WTC11 (cell line): ENCODE measurements around the gene STK17A. TPM values are rescaled to one million over a fixed set of nuclear protein-coding genes. Genes with fewer than 3 reads are reported as not detected.
A peak's percentile ranks its signal among the peaks of the same experiment; 100 is the strongest.

Experiments used
- ATAC-seq: fragments of 200-7000 bp; cut with Tn5 transposase; 2 replicates; pipeline ENCODE4 v1.10.0; 2021; ENCODE audit warnings: mild to moderate bottlenecking, moderate library complexity
- CTCF ChIA-PET: fragments of 300-600 bp; sonication (Branson Sonifier 250); formaldehyde crosslinking; loops from one replicate; lab custom pipeline; 2021; ENCODE audit warnings: antibody characterized with exemption; lab: Charles Lee
- POLR2A ChIA-PET: fragments of 350-600 bp; sonication (Branson Sonifier 250); formaldehyde crosslinking; loops from one replicate; lab custom pipeline; 2021; ENCODE audit warnings: antibody characterized with exemption; lab: Charles Lee
- DNase-seq: peaks from one replicate; pipeline ENCODE4 v3.0.0; 2021; ENCODE audit warnings: low spot score
- H3K27ac Mint-ChIP-seq: 2 replicates; pipeline ENCODE4 v1.8.0; 2021; ENCODE audit warnings: mixed read lengths
- H3K27me3 Mint-ChIP-seq: 2 replicates; pipeline ENCODE4 v1.8.0; 2021; ENCODE audit warnings: low read depth, mild to moderate bottlenecking, moderate library complexity, mixed read lengths
- H3K36me3 Mint-ChIP-seq: 2 replicates; pipeline ENCODE4 v1.8.0; 2021; ENCODE audit warnings: mixed read lengths
- H3K4me1 Mint-ChIP-seq: 2 replicates; pipeline ENCODE4 v1.8.0; 2022; ENCODE audit warnings: mixed read lengths
- H3K4me3 Mint-ChIP-seq: 2 replicates; pipeline ENCODE4 v1.8.0; 2021; ENCODE audit warnings: mild to moderate bottlenecking, moderate library complexity, mixed read lengths
- H3K9me3 Mint-ChIP-seq: 2 replicates; pipeline ENCODE4 v1.8.0; 2021; ENCODE audit warnings: mixed read lengths
- CBFB ChIP-seq: sonication (generic); formaldehyde crosslinking; IDR thresholded peaks from 2 replicates; pipeline ENCODE4 v1.8.1; 2022; ENCODE audit warnings: mild to moderate bottlenecking, low read depth, missing genetic modification reagents
- ELF4 ChIP-seq: sonication (generic); formaldehyde crosslinking; IDR thresholded peaks from 2 replicates; pipeline ENCODE4 v1.8.1; 2022; ENCODE audit warnings: low read depth, mild to moderate bottlenecking, moderate library complexity, missing genetic modification reagents
- ESRRA ChIP-seq: sonication (generic); formaldehyde crosslinking; IDR thresholded peaks from 2 replicates; pipeline ENCODE4 v1.8.1; 2022; ENCODE audit warnings: mild to moderate bottlenecking, missing genetic modification reagents, borderline replicate concordance
- GABPB1 ChIP-seq: sonication (generic); formaldehyde crosslinking; IDR thresholded peaks from 2 replicates; pipeline ENCODE4 v1.8.1; 2023; ENCODE audit warnings: mild to moderate bottlenecking, missing genetic modification reagents
- GRHL2 ChIP-seq: fragments of 250-450 bp; sonication (Bioruptor Pico); IDR thresholded peaks from 2 replicates; pipeline ENCODE4 v1.8.0; 2022; ENCODE audit warnings: mild to moderate bottlenecking, moderate library complexity; ENCODE audit not compliant: insufficient replicate concordance, severe bottlenecking
- GTF2I ChIP-seq: fragments of 250-450 bp; sonication (Bioruptor Pico); conservative IDR thresholded peaks from 2 replicates; pipeline ENCODE4 v1.4.0; 2021; ENCODE audit warnings: mild to moderate bottlenecking
- KAT7 ChIP-seq: sonication (generic); formaldehyde crosslinking; IDR thresholded peaks from 2 replicates; pipeline ENCODE4 v1.8.1; 2023; ENCODE audit warnings: missing genetic modification reagents, mild to moderate bottlenecking, borderline replicate concordance
- SMAD3 ChIP-seq: sonication (generic); formaldehyde crosslinking; IDR thresholded peaks from 2 replicates; pipeline ENCODE4 v1.8.0; 2022; ENCODE audit warnings: missing genetic modification reagents, mild to moderate bottlenecking, borderline replicate concordance
- TP53 ChIP-seq: sonication (generic); formaldehyde crosslinking; IDR thresholded peaks from 2 replicates; pipeline ENCODE4 v1.8.1; 2023; ENCODE audit warnings: mild to moderate bottlenecking, missing genetic modification reagents
- ZNF219 ChIP-seq: sonication (generic); formaldehyde crosslinking; IDR thresholded peaks from 2 replicates; pipeline ENCODE4 v1.8.0; 2023; ENCODE audit warnings: missing genetic modification reagents, mild to moderate bottlenecking, borderline replicate concordance
- ZNF423 ChIP-seq: fragments of 250-450 bp; sonication (Bioruptor Pico); IDR thresholded peaks from 2 replicates; pipeline ENCODE4 v2.1.2; 2022; ENCODE audit warnings: mild to moderate bottlenecking, moderate library complexity
- total RNA-seq: library from RNA; stranded (reverse); gene quantifications from 3 replicates; pipeline ENCODE4 v1.2.3, GENCODE V29; 2021
- TF ChIP-seq, protein P1 (sequence below): sonication (generic); formaldehyde crosslinking; IDR thresholded peaks from 2 replicates; pipeline ENCODE4 v1.8.0; 2022; ENCODE audit warnings: mild to moderate bottlenecking, missing genetic modification reagents
- TF ChIP-seq, protein P2 (sequence below): fragments of 250-450 bp; sonication (Bioruptor Pico); IDR thresholded peaks from 2 replicates; pipeline ENCODE4 v1.8.0; 2021; ENCODE audit warnings: mild to moderate bottlenecking
- TF ChIP-seq, protein P3 (sequence below): sonication (generic); formaldehyde crosslinking; IDR thresholded peaks from 2 replicates; pipeline ENCODE4 v1.8.1; 2022; ENCODE audit warnings: missing genetic modification reagents, borderline replicate concordance
- TF ChIP-seq, protein P4 (sequence below): sonication (generic); formaldehyde crosslinking; IDR thresholded peaks from 2 replicates; pipeline ENCODE4 v1.8.0; 2022; ENCODE audit warnings: mild to moderate bottlenecking, missing genetic modification reagents
- TF ChIP-seq, protein P5 (sequence below): sonication (generic); formaldehyde crosslinking; IDR thresholded peaks from 2 replicates; pipeline ENCODE4 v1.8.1; 2023; ENCODE audit warnings: mild to moderate bottlenecking, moderate library complexity, missing genetic modification reagents
- TF ChIP-seq, protein P6 (sequence below): fragments of 250-450 bp; sonication (Bioruptor Pico); IDR thresholded peaks from 2 replicates; pipeline ENCODE4 v1.9.0; 2021; ENCODE audit warnings: mild to moderate bottlenecking
- TF ChIP-seq, protein P7 (sequence below): sonication (generic); formaldehyde crosslinking; IDR thresholded peaks from 2 replicates; pipeline ENCODE4 v1.8.1; 2023; ENCODE audit warnings: mild to moderate bottlenecking, missing genetic modification reagents, moderate library complexity
- TF ChIP-seq, protein P8 (sequence below): fragments of 250-450 bp; sonication (Bioruptor Pico); IDR thresholded peaks from 2 replicates; pipeline ENCODE4 v2.1.2; 2022; ENCODE audit warnings: mild to moderate bottlenecking, moderate library complexity

Gene STK17A
- total RNA-seq, 1 experiment from 2014 or later: 17.6 TPM

DNA sequence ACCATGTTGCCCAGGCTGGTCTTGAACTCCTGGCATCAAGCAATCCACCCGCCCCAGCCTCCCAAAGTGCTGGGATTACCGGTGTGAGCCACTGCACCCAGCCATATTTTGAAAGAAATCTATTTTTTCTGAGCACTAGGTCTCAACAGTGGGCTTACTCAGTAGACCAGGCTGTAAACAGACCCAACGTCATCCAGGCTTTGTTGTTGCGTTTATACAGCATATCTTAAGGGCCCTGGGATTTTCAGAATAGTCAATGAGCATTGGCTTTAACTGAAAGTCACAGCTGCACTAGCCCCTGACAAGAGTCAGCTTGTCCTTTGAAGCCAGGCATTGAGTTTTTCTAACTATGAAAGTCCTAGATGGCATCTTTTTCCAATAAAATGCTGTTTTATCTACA lies 49.8 kb downstream of the STK17A start:
- CTCF ChIA-PET: interaction anchor here (2.2 kb wide), 1 partner anchor 50 kb away, joined by 10 read pairs; the partner anchor contains the start of gene STK17A
- no peaks in the 10 kb centered on the region for H3K4me1 Mint-ChIP-seq
- POLR2A ChIA-PET: no interaction called here

More for the DNA sequence above, 49.8 kb downstream of the STK17A start:
- no peak for TF ChIP-seq GTF2I
- TF ChIP-seq, protein P1, sequence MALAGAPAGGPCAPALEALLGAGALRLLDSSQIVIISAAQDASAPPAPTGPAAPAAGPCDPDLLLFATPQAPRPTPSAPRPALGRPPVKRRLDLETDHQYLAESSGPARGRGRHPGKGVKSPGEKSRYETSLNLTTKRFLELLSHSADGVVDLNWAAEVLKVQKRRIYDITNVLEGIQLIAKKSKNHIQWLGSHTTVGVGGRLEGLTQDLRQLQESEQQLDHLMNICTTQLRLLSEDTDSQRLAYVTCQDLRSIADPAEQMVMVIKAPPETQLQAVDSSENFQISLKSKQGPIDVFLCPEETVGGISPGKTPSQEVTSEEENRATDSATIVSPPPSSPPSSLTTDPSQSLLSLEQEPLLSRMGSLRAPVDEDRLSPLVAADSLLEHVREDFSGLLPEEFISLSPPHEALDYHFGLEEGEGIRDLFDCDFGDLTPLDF (CRISPR knock-in tag): no peak
- TF ChIP-seq, protein P2, sequence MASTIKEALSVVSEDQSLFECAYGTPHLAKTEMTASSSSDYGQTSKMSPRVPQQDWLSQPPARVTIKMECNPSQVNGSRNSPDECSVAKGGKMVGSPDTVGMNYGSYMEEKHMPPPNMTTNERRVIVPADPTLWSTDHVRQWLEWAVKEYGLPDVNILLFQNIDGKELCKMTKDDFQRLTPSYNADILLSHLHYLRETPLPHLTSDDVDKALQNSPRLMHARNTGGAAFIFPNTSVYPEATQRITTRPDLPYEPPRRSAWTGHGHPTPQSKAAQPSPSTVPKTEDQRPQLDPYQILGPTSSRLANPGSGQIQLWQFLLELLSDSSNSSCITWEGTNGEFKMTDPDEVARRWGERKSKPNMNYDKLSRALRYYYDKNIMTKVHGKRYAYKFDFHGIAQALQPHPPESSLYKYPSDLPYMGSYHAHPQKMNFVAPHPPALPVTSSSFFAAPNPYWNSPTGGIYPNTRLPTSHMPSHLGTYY (CRISPR knock-in tag): no peak
- TF ChIP-seq, protein P3, sequence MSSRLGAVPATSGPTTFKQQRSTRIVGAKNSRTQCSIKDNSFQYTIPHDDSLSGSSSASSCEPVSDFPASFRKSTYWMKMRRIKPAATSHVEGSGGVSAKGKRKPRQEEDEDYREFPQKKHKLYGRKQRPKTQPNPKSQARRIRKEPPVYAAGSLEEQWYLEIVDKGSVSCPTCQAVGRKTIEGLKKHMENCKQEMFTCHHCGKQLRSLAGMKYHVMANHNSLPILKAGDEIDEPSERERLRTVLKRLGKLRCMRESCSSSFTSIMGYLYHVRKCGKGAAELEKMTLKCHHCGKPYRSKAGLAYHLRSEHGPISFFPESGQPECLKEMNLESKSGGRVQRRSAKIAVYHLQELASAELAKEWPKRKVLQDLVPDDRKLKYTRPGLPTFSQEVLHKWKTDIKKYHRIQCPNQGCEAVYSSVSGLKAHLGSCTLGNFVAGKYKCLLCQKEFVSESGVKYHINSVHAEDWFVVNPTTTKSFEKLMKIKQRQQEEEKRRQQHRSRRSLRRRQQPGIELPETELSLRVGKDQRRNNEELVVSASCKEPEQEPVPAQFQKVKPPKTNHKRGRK (CRISPR knock-in tag): no peak
- TF ChIP-seq, protein P4, sequence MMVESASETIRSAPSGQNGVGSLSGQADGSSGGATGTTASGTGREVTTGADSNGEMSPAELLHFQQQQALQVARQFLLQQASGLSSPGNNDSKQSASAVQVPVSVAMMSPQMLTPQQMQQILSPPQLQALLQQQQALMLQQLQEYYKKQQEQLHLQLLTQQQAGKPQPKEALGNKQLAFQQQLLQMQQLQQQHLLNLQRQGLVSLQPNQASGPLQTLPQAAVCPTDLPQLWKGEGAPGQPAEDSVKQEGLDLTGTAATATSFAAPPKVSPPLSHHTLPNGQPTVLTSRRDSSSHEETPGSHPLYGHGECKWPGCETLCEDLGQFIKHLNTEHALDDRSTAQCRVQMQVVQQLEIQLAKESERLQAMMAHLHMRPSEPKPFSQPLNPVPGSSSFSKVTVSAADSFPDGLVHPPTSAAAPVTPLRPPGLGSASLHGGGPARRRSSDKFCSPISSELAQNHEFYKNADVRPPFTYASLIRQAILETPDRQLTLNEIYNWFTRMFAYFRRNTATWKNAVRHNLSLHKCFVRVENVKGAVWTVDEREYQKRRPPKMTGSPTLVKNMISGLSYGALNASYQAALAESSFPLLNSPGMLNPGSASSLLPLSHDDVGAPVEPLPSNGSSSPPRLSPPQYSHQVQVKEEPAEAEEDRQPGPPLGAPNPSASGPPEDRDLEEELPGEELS: no peak
- no peak for TF ChIP-seq CBFB
- TF ChIP-seq, protein P5, sequence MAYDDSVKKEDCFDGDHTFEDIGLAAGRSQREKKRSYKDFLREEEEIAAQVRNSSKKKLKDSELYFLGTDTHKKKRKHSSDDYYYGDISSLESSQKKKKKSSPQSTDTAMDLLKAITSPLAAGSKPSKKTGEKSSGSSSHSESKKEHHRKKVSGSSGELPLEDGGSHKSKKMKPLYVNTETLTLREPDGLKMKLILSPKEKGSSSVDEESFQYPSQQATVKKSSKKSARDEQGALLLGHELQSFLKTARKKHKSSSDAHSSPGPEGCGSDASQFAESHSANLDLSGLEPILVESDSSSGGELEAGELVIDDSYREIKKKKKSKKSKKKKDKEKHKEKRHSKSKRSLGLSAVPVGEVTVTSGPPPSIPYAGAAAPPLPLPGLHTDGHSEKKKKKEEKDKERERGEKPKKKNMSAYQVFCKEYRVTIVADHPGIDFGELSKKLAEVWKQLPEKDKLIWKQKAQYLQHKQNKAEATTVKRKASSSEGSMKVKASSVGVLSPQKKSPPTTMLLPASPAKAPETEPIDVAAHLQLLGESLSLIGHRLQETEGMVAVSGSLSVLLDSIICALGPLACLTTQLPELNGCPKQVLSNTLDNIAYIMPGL (CRISPR knock-in tag): no peak
- TF ChIP-seq SMAD3 (CRISPR knock-in tag): no peak
- no peak for TF ChIP-seq ZNF219 (CRISPR knock-in tag)
- TF ChIP-seq ZNF423 (CRISPR knock-in tag): no peak
- TF ChIP-seq ESRRA (CRISPR knock-in tag): no peak
- TF ChIP-seq GRHL2: no peak
- TF ChIP-seq TP53 (CRISPR knock-in tag): no peak
- TF ChIP-seq ELF4 (CRISPR knock-in tag): no peak
- TF ChIP-seq, protein P6, sequence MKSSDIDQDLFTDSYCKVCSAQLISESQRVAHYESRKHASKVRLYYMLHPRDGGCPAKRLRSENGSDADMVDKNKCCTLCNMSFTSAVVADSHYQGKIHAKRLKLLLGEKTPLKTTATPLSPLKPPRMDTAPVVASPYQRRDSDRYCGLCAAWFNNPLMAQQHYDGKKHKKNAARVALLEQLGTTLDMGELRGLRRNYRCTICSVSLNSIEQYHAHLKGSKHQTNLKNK: no peak
- TF ChIP-seq GABPB1 (CRISPR knock-in tag): no peak
- TF ChIP-seq, protein P7, sequence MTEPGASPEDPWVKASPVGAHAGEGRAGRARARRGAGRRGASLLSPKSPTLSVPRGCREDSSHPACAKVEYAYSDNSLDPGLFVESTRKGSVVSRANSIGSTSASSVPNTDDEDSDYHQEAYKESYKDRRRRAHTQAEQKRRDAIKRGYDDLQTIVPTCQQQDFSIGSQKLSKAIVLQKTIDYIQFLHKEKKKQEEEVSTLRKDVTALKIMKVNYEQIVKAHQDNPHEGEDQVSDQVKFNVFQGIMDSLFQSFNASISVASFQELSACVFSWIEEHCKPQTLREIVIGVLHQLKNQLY (CRISPR knock-in tag): no peak
- TF ChIP-seq, protein P8, sequence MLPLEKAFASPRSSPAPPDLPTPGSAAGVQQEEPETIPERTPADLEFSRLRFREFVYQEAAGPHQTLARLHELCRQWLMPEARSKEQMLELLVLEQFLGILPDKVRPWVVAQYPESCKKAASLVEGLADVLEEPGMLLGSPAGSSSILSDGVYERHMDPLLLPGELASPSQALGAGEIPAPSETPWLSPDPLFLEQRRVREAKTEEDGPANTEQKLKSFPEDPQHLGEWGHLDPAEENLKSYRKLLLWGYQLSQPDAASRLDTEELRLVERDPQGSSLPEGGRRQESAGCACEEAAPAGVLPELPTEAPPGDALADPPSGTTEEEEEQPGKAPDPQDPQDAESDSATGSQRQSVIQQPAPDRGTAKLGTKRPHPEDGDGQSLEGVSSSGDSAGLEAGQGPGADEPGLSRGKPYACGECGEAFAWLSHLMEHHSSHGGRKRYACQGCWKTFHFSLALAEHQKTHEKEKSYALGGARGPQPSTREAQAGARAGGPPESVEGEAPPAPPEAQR (CRISPR knock-in tag): no peak
- no peak for TF ChIP-seq KAT7 (CRISPR knock-in tag)
- TF ChIP-seq, all 79 proteins: peak for 0
- Mint-ChIP-seq H3K4me3 (no peak overlapping the region), H3K27me3 (no peaks in the 10 kb centered on the region), H3K9me3 (no peaks in the 10 kb centered on the region), H3K36me3 (peaks cover 70% of the 10 kb centered on the region), H3K27ac (0 out of 2 replicates have a peak overlapping the region, but pooled peaks have one; percentile 23)
- ATAC-seq (no peak), DNase-seq (no peak)
